Panc1 (cell line): ENCODE measurements around the gene GRIN1. TPM values are rescaled to one million over a fixed set of nuclear protein-coding genes. Genes with fewer than 3 reads are reported as not detected.

Source experiments
- ATAC-seq: fragments of 200-7000 bp; cut with Tn5 transposase; 2 replicates; pipeline ENCODE4 v1.9.1; 2020; ENCODE audit warnings: mild to moderate bottlenecking, moderate library complexity
- BruUV-seq: library from RNA; stranded (reverse); fragments of 400-500 nt; replicated peaks from 2 replicates; lab custom pipeline; 2021; lab: Mats Ljungman, UMichigan
- CTCF ChIA-PET: fragments of 300-600 bp; sonication (Branson Sonifier 250); formaldehyde crosslinking; loops from one replicate; lab custom pipeline; 2022; ENCODE audit warnings: antibody characterized with exemption; lab: Charles Lee
- POLR2A ChIA-PET: fragments of 300-600 bp; sonication (Branson Sonifier 250); formaldehyde crosslinking; loops from one replicate; lab custom pipeline; 2022; ENCODE audit warnings: antibody characterized with exemption; lab: Charles Lee
- DNase-seq: peaks from one replicate; pipeline ENCODE4 v3.0.0-alpha.2; 2010; ENCODE audit warnings: low read depth, low spot score
- H3K27ac ChIP-seq: 2 replicates; pipeline ENCODE4 v1.5.1; 2011; ENCODE audit warnings: mild to moderate bottlenecking, low read length, inconsistent platforms
- H3K27me3 ChIP-seq: fragments of 200-500 bp; sonication (Bioruptor generic); 2 replicates; pipeline ENCODE4 v1.6.0; 2014; ENCODE audit warnings: low read length, inconsistent platforms; ENCODE audit not compliant: control insufficient read depth, insufficient read depth
- H3K36me3 ChIP-seq: fragments of 200-500 bp; sonication (Bioruptor generic); 2 replicates; pipeline ENCODE4 v1.5.1; 2014; ENCODE audit warnings: inconsistent platforms, mild to moderate bottlenecking, low read length, moderate library complexity; ENCODE audit not compliant: control insufficient read depth, insufficient read depth
- H3K4me1 ChIP-seq: 2 replicates; pipeline ENCODE4 v1.5.1; 2011; ENCODE audit warnings: inconsistent platforms, mild to moderate bottlenecking, low read length, moderate library complexity; ENCODE audit not compliant: control insufficient read depth, insufficient read depth
- H3K4me3 ChIP-seq, 2 experiments: 2 replicates each; pipeline ENCODE4 v1.5.1; 2011 to 2012; ENCODE audit warnings: low read depth in 2 of 2, low read length in 2 of 2, mild to moderate bottlenecking in 2 of 2, inconsistent platforms in 1 of 2, moderate library complexity in 1 of 2
- H3K9me3 ChIP-seq: fragments of 200-500 bp; sonication (Bioruptor generic); 2 replicates; pipeline ENCODE4 v1.5.1; 2014; ENCODE audit warnings: low read depth, mild to moderate bottlenecking, inconsistent platforms, low read length, moderate library complexity; ENCODE audit not compliant: control insufficient read depth, insufficient read depth
- POLR2AphosphoS5 ChIP-seq: IDR thresholded peaks from 2 replicates; pipeline ENCODE4 v1.6.1; 2012; ENCODE audit warnings: mild to moderate bottlenecking, low read depth, low read length, moderate library complexity
- SIN3A ChIP-seq: IDR thresholded peaks from 2 replicates; pipeline ENCODE4 v1.6.1; 2012; ENCODE audit warnings: low read depth, mild to moderate bottlenecking, low read length, moderate library complexity, borderline replicate concordance; ENCODE audit not compliant: insufficient read depth
- TCF7L2 ChIP-seq: IDR thresholded peaks from 2 replicates; pipeline ENCODE4 v1.6.1; 2011; ENCODE audit warnings: mild to moderate bottlenecking, low read depth, low read length, inconsistent platforms
- in situ Hi-C: cut with HindIII; loops from 2 replicates; pipeline ENCODE4 v1.10.0; 2016; ENCODE audit warnings: low sequenced_read_pairs, low pct_unique_long_range_greater_than_20kb
- intact Hi-C: fragments of 100-400 bp; cut with micrococcal nuclease; formaldehyde crosslinking; loops from one replicate; pipeline ENCODE4 v1.10.0; 2022; ENCODE audit not compliant: unreplicated experiment
- total RNA-seq: library from RNA; stranded (reverse); gene quantifications from one replicate; pipeline ENCODE4 v1.2.1, GENCODE V29; 2021; ENCODE audit not compliant: unreplicated experiment
- TF ChIP-seq, protein P1 (sequence below), 2 experiments: IDR thresholded peaks; 2 replicates each; pipeline ENCODE4 v1.6.1; 2011 to 2012; ENCODE audit warnings: low read depth in 2 of 2, control low read depth in 1 of 2, low read length in 1 of 2, mild to moderate bottlenecking in 1 of 2, moderate library complexity in 1 of 2; ENCODE audit not compliant: insufficient read depth in 1 of 2
- TF ChIP-seq, protein P2 (sequence below): fragments of 450-650 bp; IDR thresholded peaks from 2 replicates; pipeline ENCODE4 v1.5.1; 2017; ENCODE audit warnings: mild to moderate bottlenecking

Gene GRIN1
- total RNA-seq, 1 experiment from 2014 or later: 4.9 TPM

DNA sequence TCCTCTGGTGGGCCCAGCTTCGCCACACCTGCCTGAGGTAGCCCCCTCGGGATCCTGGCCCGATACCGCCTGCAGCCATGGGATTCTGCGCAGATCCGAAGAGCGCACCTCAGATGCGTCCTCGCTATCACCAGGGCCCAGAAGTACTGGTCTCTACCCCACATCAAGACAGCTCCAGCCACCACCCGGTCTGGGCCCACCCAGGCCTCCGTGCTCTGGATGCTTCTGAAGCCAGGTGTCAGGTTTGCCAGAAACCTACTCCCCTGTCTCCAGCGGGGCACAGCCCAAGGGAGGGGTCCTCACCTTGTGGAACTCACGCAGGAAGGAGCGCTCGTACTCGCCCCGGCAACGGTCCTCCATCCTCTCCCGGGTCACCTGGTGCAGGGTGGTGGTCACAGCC lies 47.0 kb downstream of the GRIN1 start:
- TF ChIP-seq, protein P1, sequence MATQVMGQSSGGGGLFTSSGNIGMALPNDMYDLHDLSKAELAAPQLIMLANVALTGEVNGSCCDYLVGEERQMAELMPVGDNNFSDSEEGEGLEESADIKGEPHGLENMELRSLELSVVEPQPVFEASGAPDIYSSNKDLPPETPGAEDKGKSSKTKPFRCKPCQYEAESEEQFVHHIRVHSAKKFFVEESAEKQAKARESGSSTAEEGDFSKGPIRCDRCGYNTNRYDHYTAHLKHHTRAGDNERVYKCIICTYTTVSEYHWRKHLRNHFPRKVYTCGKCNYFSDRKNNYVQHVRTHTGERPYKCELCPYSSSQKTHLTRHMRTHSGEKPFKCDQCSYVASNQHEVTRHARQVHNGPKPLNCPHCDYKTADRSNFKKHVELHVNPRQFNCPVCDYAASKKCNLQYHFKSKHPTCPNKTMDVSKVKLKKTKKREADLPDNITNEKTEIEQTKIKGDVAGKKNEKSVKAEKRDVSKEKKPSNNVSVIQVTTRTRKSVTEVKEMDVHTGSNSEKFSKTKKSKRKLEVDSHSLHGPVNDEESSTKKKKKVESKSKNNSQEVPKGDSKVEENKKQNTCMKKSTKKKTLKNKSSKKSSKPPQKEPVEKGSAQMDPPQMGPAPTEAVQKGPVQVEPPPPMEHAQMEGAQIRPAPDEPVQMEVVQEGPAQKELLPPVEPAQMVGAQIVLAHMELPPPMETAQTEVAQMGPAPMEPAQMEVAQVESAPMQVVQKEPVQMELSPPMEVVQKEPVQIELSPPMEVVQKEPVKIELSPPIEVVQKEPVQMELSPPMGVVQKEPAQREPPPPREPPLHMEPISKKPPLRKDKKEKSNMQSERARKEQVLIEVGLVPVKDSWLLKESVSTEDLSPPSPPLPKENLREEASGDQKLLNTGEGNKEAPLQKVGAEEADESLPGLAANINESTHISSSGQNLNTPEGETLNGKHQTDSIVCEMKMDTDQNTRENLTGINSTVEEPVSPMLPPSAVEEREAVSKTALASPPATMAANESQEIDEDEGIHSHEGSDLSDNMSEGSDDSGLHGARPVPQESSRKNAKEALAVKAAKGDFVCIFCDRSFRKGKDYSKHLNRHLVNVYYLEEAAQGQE (IDR thresholded peaks at IDR 0.05; ENCODE audit: insufficient read depth in 1 of 2, low read depth in 2 of 2, low read length in 1 of 2): no peak
- no peak for TF ChIP-seq SIN3A
- no peak for TF ChIP-seq TCF7L2
- TF ChIP-seq POLR2AphosphoS5: no peak
- TF ChIP-seq, protein P2, sequence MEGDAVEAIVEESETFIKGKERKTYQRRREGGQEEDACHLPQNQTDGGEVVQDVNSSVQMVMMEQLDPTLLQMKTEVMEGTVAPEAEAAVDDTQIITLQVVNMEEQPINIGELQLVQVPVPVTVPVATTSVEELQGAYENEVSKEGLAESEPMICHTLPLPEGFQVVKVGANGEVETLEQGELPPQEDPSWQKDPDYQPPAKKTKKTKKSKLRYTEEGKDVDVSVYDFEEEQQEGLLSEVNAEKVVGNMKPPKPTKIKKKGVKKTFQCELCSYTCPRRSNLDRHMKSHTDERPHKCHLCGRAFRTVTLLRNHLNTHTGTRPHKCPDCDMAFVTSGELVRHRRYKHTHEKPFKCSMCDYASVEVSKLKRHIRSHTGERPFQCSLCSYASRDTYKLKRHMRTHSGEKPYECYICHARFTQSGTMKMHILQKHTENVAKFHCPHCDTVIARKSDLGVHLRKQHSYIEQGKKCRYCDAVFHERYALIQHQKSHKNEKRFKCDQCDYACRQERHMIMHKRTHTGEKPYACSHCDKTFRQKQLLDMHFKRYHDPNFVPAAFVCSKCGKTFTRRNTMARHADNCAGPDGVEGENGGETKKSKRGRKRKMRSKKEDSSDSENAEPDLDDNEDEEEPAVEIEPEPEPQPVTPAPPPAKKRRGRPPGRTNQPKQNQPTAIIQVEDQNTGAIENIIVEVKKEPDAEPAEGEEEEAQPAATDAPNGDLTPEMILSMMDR: no peak
- Histone ChIP-seq H3K9me3 (no peaks in the 10 kb centered on the region), H3K27me3 (no peaks in the 10 kb centered on the region), H3K4me1 (peaks cover 18% of the 10 kb centered on the region), H3K36me3 (no peaks in the 10 kb centered on the region; the same call in 1 of the 2 replicates), H3K4me3 (no peak overlapping the region), H3K27ac (no peak overlapping the region)
- POLR2A ChIA-PET: no interaction called here
- BruUV-seq: no TSS peak
- intact Hi-C loops (no loop called here), in situ Hi-C loops (no loop called here)
- DNase-seq (no peak), ATAC-seq (no peak)
- CTCF ChIA-PET: no interaction called here

DNA sequence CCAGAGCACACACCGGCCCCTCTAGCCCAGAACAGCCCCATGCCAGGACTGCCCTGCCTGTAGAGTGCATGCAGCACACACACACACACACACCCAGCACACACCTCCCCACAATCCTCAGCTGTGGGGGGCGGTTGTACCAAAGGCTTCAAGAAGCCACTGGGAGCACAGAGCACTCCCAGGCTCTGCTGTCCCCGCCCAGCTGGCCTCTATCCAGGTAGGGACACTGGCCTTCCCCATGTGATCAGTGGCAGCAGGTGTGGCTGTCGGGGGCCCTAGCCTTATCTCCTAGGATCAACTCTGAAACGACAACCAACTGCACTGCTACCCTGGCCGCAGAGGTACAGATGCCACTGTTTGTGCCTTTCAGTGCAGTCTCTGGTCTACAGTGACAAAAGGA lies 47.4 kb downstream of the GRIN1 start:
- Histone ChIP-seq H3K9me3 (no peaks in the 10 kb centered on the region), H3K36me3 (no peaks in the 10 kb centered on the region; the same call in 1 of the 2 replicates), H3K27ac (no peak overlapping the region), H3K27me3 (no peaks in the 10 kb centered on the region), H3K4me3 (peak overlapping the region in 1 of 2 experiments; percentile 88; a peak in 2 of 4 replicates), H3K4me1 (peaks cover 18% of the 10 kb centered on the region)
- ChIA-PET CTCF (no interaction called here), POLR2A (no interaction called here)
- no TSS peak for BruUV-seq
- intact Hi-C loops (no loop called here), in situ Hi-C loops (no loop called here)
- no peak for DNase-seq
- no peak for ATAC-seq
- TF ChIP-seq, protein P2: no peak
- no peak for TF ChIP-seq POLR2AphosphoS5
- no peak for TF ChIP-seq SIN3A
- no peak for TF ChIP-seq TCF7L2
- TF ChIP-seq, protein P1 (IDR thresholded peaks at IDR 0.05; ENCODE audit: insufficient read depth in 1 of 2, low read depth in 2 of 2, low read length in 1 of 2): no peak
